Activated T-cell treated with anti-CD3 and anti-CD28 coated beads, Interleukin-2, amount 50 U/mL, for 48 hours (primary cell): ENCODE data around the gene TRRAP.
"Not testable (repeated sequence)": the region's sequence is repeated elsewhere in the genome, so short reads cannot be mapped to it uniquely, and the experiment has no call there.

Source experiments
- DNase-seq, 2 experiments: peaks; one replicate each; pipeline ENCODE4 v3.0.0-alpha.2; 2020

The TRRAP gene

DNA sequence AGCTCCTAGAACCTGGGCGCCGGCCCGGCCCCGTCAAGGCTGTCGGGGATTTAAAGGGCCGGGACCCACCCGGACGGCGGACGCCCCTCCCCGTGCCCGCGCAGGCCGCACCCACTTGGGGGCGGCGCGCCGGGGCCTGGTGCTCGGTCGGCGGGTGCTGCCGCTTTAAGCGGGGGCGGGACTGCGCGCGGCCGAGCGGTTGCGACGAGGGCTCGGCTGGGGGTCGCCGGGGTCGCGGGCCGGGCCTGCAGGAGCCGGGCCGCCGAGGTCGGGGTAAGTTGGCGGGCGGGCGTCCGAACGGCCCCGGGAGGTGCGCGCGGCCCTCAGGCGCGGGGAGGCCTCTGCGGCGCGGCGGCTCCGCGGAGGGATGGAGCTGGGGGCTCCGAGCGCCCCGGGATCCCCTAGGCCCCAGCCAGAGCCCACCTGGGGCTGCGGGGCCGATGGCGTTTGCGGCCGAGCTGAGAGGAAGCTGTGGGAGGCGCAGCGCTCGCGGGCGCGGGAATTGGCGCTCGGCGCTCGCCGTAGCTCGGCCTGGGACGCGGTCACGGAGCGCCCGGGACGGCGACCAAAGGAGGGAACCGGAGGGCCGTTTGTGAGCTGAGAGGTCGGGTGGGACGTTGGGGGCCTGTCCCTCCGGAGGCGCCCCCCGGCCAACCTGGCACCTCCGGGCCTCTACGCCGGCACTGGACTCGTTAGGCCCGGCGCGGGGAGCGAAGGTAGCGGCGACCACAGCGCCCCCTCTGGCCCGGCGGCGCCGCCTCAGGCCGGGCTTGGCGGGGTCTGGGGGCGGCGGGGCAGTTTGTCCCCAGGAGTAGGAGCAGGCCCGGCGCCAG lies at the start of gene TRRAP:
TRRAP (plus strand) TSS at position 168 of the 833 bp plus-strand sequence. CDS start 2,619 bp downstream, outside the sequence.
- peak; percentile 87 to 89 for DNase-seq

GRCh38 chr7:98830972-98831548 lies 47.3 kb upstream of the TRRAP start:
- DNase-seq = no peak

DNA sequence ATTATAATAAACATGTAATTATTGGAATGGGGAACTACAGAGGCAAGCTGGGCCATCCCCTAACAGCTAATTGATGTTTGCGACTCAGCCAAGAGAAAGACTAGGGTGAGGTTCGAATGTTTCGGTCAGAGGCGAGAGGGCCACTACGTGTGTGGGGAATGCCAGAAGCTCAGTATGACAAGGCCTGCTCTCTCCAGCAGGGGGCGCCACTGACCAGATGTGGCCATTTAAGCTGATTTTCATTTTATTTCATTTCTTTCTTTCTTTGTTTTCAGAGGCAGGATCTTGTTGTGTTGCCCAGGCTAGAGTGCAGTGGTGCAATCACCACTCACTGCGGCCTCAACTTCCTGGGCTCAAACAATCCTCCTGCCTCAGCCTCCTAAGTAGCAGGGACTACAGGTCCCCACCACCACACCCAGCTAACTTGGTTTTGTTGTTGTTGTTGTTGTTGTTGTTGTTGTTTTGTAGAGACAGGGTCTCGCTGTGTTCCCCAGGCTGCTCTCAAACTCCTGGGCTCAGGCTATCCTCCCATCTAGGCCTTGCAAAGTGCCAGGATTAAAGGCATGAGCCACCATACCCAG lies 46.6 kb upstream of the TRRAP start:
- DNase-seq = peak; percentile 63 to 64

GRCh38 chr7:98833022-98833421 lies 45.3 kb upstream of the TRRAP start:
- DNase-seq = no peak

- no peak for DNase-seq
Observed at GRCh38 chr7:98834949-98835348, 43.4 kb upstream of the TRRAP start.

DNA sequence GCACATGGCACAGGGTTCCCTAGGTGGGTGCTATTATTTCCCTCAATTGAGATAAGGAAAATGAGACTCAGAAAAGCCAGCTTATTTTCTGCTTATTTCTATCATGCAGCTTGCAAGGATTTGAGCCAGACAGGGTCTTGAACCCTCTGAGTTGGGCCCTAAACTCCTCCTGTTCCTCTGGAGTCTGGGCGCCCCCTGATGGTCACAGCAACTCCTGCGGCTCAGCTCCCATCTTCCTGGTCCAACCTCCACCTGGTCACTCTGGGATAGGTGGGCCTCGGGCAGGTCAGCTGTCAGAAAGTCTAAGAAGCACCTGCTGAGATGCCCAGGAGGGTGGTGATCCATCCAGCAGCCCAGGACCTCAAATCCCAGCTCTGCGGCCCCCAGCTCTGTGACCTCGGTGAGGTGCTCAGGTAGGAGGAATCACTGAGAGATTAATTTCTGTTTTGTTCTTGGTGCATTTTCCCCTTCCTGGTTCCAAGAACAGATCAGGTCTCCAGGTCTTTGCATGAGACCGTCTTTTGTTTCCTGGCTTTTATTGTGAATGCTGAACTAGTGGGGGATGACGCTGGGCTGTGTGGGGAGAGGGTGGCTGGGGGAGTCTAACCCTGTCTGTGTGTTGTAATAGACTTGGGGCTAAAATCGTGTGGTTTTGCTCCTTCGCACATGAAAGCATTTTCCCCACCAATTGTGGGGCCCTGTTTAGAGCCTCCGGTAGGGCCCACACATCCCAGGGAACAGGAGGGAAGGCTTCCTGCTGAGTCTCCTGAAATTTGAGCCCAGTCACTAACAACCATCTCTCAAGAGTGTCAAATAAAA lies 41.3 kb upstream of the TRRAP start:
- DNase-seq = peak; percentile 40 to 50

DNA sequence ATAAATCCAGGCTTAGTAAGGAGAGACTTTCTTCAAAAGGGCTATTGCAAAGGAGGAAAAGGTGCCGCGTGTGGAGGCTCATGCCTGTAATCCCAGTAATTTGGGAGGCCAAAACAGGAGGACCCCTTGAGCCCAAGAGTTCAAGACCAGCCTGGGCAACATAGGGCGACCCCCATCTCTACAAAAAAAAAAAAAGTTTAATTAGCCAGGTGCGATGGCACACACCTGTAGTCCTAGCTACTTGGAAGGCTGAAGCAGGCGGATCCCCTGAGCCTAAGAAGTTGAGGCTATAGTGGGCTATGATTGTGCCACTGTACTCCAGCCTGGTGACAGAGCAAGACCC lies 40.7 kb upstream of the TRRAP start:
- no peak for DNase-seq

DNA sequence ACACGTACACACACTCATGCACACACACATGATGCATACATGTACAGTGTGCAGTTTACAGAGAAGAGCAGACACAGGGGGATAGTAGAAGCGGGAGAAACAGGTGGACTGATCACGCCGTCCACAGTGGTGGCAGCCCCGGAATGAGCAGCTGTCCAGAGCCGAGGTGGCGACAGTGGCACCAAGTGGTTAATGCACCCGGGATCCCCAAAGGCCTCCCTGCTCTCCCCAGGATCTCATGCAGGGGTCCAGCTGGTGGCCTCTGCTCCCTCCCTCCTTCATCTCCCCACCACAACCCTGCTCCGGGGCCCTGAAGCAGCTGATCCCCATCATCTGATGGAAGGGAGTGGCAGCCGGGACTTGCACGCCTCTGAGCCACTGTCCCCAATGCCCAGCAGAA lies 38.2 kb upstream of the TRRAP start:
- DNase-seq = no peak

DNA sequence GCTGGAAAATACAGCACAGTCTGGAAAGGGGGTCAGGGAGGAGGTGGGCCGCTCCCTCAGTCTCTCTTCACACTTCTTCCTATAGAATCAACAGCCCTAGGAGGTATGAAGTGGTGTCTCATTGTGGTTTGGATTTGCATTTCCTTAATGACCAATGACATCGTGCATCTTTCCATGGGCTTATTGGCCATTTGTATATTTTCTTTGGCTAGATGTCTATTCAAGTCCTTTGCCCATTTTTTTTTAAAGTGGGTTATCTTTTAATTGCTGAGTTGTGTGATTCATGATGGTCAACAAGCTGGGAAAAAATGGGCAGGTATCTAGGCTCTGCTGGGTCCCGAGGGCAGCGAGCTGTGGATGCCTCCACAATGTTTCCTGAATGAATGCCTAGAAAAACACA lies 37.6 kb upstream of the TRRAP start:
- DNase-seq = no peak

GRCh38 chr7:98841179-98841997 lies 36.9 kb upstream of the TRRAP start:
- peak; percentile 81 for DNase-seq

- DNase-seq = not testable (repeated sequence)
Observed at GRCh38 chr7:98842552-98842951, 35.8 kb upstream of the TRRAP start.

- DNase-seq = no peak
Observed at GRCh38 chr7:98848918-98849317, 29.4 kb upstream of the TRRAP start.

DNA sequence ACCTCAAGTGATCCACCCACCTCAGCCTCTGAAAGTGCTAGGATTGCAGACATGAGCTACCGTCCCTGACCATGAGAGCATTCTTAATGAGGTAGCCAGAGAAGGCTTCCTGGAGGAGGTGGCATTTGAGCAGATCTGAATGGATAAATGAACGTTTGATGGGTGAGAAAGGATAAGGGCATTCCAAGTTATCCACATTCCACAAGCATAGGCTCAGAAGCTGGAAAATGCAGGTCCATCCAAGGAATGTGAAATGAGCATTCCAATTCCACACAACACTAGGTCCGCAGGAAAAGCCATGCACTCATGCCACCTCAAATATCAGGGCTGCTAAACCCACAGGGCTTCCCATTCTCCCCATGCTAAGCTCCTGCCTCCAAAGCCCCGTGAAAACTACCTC lies 25.5 kb upstream of the TRRAP start:
- no peak for DNase-seq

- no peak for DNase-seq
Observed at GRCh38 chr7:98855610-98856422, 22.5 kb upstream of the TRRAP start.

GRCh38 chr7:98860071-98860470 lies 18.3 kb upstream of the TRRAP start:
- DNase-seq = no peak

DNA sequence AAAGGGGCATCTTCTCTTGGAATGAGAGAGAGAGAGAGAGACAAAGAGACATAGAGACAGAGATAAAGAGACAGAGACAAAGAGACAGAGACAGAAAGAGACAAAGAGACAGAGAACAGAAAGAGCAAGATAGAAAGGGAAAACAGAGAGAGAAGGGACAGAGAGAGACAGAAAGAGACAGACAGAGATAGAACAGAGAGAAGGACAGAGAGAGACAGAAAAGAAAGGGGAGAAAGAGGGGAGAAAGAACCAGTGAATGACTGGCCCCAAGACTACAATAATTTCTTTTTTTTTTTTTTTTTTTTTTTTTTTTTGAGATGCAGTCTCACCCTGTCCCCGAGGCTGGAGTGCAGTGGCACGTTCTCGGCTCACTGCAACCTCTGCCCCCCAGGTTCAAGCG lies 16.1 kb upstream of the TRRAP start:
- DNase-seq = no peak

DNA sequence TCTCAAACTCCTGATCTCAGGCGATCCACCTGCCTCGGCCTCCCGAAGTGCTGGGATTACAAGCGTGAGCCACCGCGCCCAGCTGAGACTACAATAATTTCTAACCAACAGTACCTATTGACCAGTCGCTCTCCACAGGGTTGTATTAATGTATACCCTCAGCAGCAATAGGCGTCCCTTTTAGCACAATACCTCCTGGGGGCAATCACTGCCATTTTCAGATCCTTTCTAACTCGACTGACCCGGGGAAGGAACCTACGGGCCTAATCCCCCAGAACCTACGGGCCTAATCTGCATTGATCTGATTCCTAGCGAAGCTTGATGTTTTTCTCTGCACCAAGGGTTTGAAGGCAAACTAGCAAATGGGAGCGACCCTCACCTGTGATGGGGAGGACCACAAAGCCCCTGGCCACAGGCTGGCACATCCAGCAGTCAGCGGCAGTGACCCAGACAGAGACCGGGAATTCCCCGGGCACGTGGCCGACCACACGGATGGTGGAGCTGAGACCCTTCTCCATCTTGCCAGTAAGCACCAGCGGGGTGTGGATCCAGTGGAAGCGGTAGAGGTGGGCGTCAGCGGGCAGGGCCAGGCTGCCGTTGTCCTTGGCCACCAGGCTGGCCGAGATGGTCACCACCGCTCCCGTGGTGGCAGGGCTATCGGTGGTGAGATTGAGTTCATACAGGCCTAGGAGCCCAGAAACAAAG lies 15.5 kb upstream of the TRRAP start:
- no peak for DNase-seq

DNA sequence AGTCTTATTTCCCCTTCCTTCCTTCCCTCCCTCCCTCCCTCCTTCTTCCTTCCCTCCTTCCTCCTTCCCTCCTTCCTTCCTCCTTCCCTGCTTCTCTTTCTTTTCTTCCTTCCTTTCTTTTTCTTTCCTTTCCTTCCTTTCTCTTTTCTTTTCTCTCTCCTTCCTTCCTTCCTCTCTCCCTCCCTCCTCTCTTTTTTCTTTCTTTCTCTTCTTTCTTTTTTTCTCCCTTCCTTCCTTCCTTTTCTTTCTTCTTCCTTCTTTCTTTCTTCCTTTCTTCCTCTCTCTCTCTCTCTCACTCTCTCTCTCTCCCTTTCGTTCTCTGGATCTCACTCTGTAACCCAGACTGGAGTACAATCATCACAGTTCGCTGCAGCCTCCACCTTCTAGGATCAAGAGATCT lies 14.7 kb upstream of the TRRAP start:
- DNase-seq = no peak

DNA sequence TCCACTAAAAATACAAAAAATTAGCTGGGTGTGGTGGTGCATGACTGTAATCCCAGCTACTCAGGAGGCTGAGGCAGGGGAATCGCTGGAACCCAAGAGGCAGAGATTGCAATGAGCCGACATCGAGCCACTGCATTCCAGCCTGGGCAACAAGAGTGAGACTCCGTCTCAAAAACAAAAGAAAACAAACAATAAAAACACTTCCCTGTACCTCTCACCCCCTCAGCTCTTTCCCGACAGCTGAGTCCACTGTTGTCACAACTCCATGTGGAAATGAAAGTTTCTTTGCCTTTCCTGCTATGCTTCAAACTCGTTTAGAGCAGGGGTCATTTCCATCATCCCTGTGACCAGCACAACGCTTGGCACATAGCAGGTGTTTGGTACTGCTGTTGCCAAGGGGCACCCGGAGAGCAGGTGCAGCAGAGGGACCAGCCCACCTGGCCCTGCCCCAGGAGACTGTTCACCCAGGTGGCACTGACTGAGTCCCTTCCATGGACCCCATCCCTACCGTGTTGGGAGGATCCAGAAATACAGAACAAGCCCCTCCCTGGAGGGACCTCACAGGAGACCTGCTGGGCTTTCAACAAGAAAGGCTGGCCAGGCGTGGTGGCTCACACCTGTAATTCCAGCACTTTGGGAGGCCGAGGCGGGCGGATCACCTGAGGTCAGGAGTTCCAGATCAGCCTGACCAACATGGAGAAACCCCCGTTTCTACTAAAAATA lies 13.4 kb upstream of the TRRAP start:
- DNase-seq = no peak

- DNase-seq = no peak
Observed at GRCh38 chr7:98866351-98866750, 12.0 kb upstream of the TRRAP start.
